Measurements from ENCODE around the gene C4orf50.

The C4orf50 gene

GRCh38 chr4:6043188-6043587, 25.0 kb upstream of the C4orf50 start:
- no peak for DNase-seq

- no peak for DNase-seq
Measured at GRCh38 chr4:6042293-6043063, 24.2 kb upstream of the C4orf50 start.

GRCh38 chr4:6041800-6042199, 23.6 kb upstream of the C4orf50 start:
- no peak for DNase-seq

GRCh38 chr4:6038711-6039110, 20.5 kb upstream of the C4orf50 start:
- DNase-seq, result no peak

- no peak for DNase-seq
Measured at GRCh38 chr4:6035786-6036185, 17.6 kb upstream of the C4orf50 start.

- DNase-seq, result no peak
Measured at GRCh38 chr4:6033381-6033780, 15.2 kb upstream of the C4orf50 start.

GRCh38 chr4:6032249-6033244, 14.3 kb upstream of the C4orf50 start:
- no peak for DNase-seq

GRCh38 chr4:6031846-6032245, 13.6 kb upstream of the C4orf50 start:
- peak; percentile 30 for DNase-seq

GRCh38 chr4:6030679-6031078, 12.4 kb upstream of the C4orf50 start:
- no peak for DNase-seq

GRCh38 chr4:6029254-6029653, 11.0 kb upstream of the C4orf50 start:
- DNase-seq, result no peak

GRCh38 chr4:6028168-6028567, 9.9 kb upstream of the C4orf50 start:
- DNase-seq, result no peak

GRCh38 chr4:6027392-6027791, 9.2 kb upstream of the C4orf50 start:
- DNase-seq, result no peak

GRCh38 chr4:6024313-6024960, 6.2 kb upstream of the C4orf50 start:
- peak; percentile 23 for DNase-seq

GRCh38 chr4:6023731-6024130, 5.5 kb upstream of the C4orf50 start:
- DNase-seq, result no peak

GRCh38 chr4:6022607-6023288, 4.5 kb upstream of the C4orf50 start:
- DNase-seq, result no peak

GRCh38 chr4:6021831-6022606, 3.8 kb upstream of the C4orf50 start:
- no peak for DNase-seq

- DNase-seq, result no peak
Measured at GRCh38 chr4:6020613-6021012, 2.4 kb upstream of the C4orf50 start.

GRCh38 chr4:6019316-6020263, 1.4 kb upstream of the C4orf50 start:
- peak; percentile 34 for DNase-seq

- no peak for DNase-seq
Measured at GRCh38 chr4:6017800-6018199, 431 bp downstream of the C4orf50 start.

GRCh38 chr4:6017030-6017429, 1.2 kb downstream of the C4orf50 start:
- no peak for DNase-seq

- DNase-seq, result no peak
Measured at GRCh38 chr4:6013564-6013963, 4.7 kb downstream of the C4orf50 start.
